Adipocyte (in vitro differentiated cells): ENCODE data around the gene STMN3.

ENCODE experiments used
- DNase-seq: peaks from one replicate; pipeline ENCODE4 v3.0.0-alpha.2; 2015; ENCODE audit warnings: low read depth
- H3K27me3 ChIP-seq: replicated peaks from 2 replicates; pipeline ENCODE4 v1.7.0; 2013; ENCODE audit warnings: mild to moderate bottlenecking, low read length, moderate library complexity; ENCODE audit not compliant: control insufficient read depth, insufficient read depth
- H3K36me3 ChIP-seq: 2 replicates; pipeline ENCODE4 v1.7.0; 2013; ENCODE audit warnings: low read length, mild to moderate bottlenecking, moderate library complexity; ENCODE audit not compliant: control insufficient read depth, insufficient read depth, severe bottlenecking
- H3K4me1 ChIP-seq: 2 replicates; pipeline ENCODE4 v1.7.0; 2013; ENCODE audit warnings: mild to moderate bottlenecking, low read length, moderate library complexity; ENCODE audit not compliant: control insufficient read depth, insufficient read depth
- H3K4me3 ChIP-seq: 2 replicates; pipeline ENCODE4 v1.7.0; 2013; ENCODE audit warnings: mild to moderate bottlenecking, low read length, moderate library complexity
- H3K9ac ChIP-seq: 2 replicates; pipeline ENCODE4 v1.7.0; 2013; ENCODE audit warnings: mild to moderate bottlenecking, low read length, moderate library complexity
- H3K9me3 ChIP-seq: 2 replicates; pipeline ENCODE4 v1.7.0; 2013; ENCODE audit warnings: mild to moderate bottlenecking, low read length, moderate library complexity; ENCODE audit not compliant: control insufficient read depth

Gene STMN3

DNA sequence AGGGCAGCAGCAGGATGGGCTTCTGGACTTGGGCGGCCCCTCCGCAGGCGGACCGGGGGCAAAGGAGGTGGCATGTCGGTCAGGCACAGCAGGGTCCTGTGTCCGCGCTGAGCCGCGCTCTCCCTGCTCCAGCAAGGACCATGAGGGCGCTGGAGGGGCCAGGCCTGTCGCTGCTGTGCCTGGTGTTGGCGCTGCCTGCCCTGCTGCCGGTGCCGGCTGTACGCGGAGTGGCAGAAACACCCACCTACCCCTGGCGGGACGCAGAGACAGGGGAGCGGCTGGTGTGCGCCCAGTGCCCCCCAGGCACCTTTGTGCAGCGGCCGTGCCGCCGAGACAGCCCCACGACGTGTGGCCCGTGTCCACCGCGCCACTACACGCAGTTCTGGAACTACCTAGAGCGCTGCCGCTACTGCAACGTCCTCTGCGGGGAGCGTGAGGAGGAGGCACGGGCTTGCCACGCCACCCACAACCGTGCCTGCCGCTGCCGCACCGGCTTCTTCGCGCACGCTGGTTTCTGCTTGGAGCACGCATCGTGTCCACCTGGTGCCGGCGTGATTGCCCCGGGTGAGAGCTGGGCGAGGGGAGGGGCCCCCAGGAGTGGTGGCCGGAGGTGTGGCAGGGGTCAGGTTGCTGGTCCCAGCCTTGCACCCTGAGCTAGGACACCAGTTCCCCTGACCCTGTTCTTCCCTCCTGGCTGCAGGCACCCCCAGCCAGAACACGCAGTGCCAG, 43.6 kb upstream of the STMN3 start, which contains the start of gene TNFRSF6B:
Gene TNFRSF6B (plus strand): TSS at position 25 of the 729 bp plus-strand sequence. CDS start 116 bp downstream, at position 141.
- no peaks in the 10 kb centered on the region for H3K36me3 ChIP-seq
- peaks cover 39% of the 10 kb centered on the region for H3K4me1 ChIP-seq
- H3K4me3 ChIP-seq: no peak within 1 kb of the TSS
- no peak for DNase-seq
- no peaks in the 10 kb centered on the region for H3K27me3 ChIP-seq
- H3K9me3 ChIP-seq: no peaks in the 10 kb centered on the region
- H3K9ac ChIP-seq: peak within 1 kb of the TSS; percentile 83

DNA sequence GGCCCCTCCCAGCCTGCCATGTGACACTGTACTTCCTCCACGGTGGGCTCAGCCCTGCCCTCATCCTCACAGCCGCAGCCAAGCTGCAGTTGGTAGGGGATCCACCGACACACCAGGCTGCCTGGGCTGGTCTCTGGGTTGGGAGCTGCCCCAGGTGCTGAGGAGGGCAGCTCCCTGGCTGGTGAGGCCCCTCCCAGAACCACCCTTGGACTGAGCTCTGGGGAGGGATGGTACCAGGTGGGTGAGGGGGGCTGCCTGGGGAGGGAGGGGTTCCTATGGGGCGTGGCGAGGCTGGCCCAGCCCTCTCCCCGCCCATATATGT, 43.0 kb upstream of the STMN3 start:
- H3K4me3 ChIP-seq: no peak overlapping the region
- H3K27me3 ChIP-seq: no peaks in the 10 kb centered on the region
- H3K9me3 ChIP-seq: no peaks in the 10 kb centered on the region
- peak overlapping the region; percentile 34 for H3K9ac ChIP-seq
- peaks cover 39% of the 10 kb centered on the region for H3K4me1 ChIP-seq
- DNase-seq: no peak
- H3K36me3 ChIP-seq: no peaks in the 10 kb centered on the region

DNA sequence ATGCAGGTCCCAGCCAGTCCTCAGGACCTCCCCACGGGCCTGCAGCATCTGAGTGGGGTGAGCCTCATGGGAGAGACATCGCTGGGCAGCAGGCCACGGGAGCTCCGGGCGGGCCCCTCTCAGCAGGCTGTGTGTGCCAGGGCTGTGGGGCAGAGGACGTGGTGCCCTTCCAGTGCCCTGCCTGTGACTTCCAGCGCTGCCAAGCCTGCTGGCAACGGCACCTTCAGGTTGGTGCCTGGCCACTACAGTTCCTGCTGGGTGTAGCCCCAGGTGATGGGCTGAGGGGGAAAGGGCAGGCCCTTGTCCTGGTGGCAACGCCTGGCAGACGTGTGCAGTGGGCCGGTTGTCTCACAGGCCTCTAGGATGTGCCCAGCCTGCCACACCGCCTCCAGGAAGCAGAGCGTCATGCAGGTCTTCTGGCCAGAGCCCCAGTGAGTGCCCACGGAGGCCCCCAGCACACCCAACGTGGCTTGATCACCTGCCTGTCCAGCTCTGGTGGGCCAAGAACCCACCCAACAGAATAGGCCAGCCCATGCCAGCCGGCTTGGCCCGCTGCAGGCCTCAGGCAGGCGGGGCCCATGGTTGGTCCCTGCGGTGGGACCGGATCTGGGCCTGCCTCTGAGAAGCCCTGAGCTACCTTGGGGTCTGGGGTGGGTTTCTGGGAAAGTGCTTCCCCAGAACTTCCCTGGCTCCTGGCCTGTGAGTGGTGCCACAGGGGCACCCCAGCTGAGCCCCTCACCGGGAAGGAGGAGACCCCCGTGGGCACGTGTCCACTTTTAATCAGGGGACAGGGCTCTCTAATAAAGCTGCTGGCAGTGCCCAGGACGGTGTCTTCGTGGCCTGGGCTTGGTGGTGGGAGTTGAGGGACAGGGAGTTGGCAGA, 42.4 kb upstream of the STMN3 start:
- no peaks in the 10 kb centered on the region for H3K9me3 ChIP-seq
- no peak for DNase-seq
- H3K4me3 ChIP-seq: no peak overlapping the region
- no peaks in the 10 kb centered on the region for H3K36me3 ChIP-seq
- H3K9ac ChIP-seq: peak overlapping the region; percentile 34
- peaks cover 39% of the 10 kb centered on the region for H3K4me1 ChIP-seq
- H3K27me3 ChIP-seq: no peaks in the 10 kb centered on the region

DNA sequence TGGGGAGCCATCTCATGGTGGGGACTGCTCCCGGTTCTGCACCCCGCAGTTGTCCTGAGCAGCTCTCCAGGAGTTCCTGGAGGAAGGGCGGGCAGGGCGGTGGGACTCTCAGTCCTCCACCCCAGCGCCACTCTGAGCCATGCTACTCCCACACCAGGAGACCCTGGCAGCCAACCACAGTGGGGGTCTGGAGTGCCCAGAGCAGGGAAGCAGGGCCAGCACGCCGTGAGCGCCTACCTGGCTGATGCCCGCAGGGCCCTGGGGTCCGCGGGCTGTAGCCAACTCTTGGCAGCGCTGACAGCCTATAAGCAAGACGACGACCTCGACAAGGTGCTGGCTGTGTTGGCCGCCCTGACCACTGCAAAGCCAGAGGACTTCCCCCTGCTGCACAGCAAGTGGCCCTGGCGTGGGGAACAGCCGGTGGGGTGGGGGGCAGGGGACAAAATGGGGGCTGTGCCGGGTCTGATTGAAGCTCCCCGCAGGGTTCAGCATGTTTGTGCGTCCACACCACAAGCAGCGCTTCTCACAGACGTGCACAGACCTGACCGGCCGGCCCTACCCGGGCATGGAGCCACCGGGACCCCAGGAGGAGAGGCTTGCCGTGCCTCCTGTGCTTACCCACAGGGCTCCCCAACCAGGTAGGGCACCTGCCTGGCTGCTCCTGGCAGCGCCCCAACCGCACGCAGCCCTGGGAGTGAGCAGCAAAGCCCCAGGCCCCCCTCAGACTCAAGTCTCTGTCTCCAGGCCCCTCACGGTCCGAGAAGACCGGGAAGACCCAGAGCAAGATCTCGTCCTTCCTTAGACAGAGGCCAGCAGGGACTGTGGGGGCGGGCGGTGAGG, 41.6 kb upstream of the STMN3 start:
- Histone ChIP-seq H3K36me3 (no peaks in the 10 kb centered on the region), H3K9ac (no peak overlapping the region), H3K27me3 (no peaks in the 10 kb centered on the region), H3K9me3 (no peaks in the 10 kb centered on the region), H3K4me1 (peaks cover 37% of the 10 kb centered on the region), H3K4me3 (no peak overlapping the region)
- no peak for DNase-seq

DNA sequence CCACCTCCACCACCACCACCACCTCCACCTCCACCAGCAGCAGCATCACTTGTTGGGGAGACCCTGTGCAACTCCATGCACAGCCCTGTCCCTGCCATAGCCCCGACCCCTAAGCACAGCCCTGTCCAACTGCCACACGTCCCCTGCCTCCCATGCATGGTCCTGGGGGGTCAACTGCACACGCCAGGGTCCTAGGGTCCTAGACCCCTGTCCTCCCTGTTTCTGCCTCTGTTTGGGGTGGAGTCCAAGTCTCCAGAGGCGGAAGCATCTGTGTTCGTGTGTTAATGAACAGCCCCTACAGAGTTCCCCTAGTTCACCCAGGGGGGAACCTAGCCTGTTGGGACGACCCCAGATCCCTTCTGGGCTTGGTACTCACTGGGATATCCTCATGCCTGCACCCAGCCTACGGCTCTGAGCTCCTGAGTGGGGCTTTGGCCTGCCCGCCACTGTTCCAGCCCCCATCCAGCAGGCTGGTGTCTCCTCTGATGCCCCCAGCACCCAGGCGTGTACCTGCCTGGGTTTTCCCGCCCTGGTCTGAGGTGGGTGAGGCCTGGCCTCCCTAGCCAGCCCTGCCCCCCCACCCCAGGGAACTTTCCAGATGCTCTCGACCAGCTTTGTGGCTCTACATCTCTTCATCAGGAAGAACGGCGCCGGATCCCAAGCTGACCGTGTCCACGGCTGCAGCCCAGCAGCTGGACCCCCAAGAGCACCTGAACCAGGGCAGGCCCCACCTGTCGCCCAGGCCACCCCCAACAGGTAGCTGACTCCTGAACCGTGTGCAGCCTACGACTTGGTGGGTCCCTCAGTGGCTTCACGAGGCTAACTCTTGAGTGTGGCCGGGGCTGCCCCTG, 40.7 kb upstream of the STMN3 start:
- DNase-seq: no peak
- Histone ChIP-seq H3K9me3 (no peaks in the 10 kb centered on the region), H3K4me1 (peaks cover 29% of the 10 kb centered on the region), H3K36me3 (no peaks in the 10 kb centered on the region), H3K9ac (no peak overlapping the region), H3K27me3 (no peaks in the 10 kb centered on the region), H3K4me3 (no peak overlapping the region)

DNA sequence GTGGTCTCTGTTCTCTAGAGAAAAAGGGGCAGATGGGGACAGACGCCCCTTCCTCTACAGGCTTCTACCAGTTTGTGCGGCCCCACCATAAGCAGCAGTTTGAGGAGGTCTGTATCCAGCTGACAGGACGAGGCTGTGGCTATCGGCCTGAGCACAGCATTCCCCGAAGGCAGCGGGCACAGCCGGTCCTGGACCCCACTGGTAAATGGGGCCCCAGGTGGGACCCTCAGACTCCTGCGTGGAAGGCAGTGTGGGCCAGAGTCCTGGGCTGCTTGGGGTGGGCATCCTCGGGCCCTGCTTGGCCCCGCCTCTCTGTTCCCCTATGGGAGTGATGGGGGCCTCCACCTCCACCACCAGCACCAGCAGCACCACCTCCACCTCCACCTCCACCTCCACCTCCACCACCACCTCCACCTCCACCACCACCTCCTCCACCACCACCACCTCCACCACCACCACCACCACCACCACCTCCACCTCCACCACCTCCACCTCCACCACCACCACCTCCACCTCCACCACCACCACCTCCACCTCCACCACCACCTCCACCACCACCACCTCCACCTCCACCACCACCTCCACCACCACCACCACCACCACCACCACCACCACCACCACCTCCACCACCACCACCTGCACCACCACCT, 40.0 kb upstream of the STMN3 start:
- no peak overlapping the region for H3K9ac ChIP-seq
- H3K27me3 ChIP-seq: no peaks in the 10 kb centered on the region
- H3K9me3 ChIP-seq: no peaks in the 10 kb centered on the region
- no peak for DNase-seq
- H3K36me3 ChIP-seq: no peaks in the 10 kb centered on the region
- peaks cover 21% of the 10 kb centered on the region for H3K4me1 ChIP-seq
- no peak overlapping the region for H3K4me3 ChIP-seq

DNA sequence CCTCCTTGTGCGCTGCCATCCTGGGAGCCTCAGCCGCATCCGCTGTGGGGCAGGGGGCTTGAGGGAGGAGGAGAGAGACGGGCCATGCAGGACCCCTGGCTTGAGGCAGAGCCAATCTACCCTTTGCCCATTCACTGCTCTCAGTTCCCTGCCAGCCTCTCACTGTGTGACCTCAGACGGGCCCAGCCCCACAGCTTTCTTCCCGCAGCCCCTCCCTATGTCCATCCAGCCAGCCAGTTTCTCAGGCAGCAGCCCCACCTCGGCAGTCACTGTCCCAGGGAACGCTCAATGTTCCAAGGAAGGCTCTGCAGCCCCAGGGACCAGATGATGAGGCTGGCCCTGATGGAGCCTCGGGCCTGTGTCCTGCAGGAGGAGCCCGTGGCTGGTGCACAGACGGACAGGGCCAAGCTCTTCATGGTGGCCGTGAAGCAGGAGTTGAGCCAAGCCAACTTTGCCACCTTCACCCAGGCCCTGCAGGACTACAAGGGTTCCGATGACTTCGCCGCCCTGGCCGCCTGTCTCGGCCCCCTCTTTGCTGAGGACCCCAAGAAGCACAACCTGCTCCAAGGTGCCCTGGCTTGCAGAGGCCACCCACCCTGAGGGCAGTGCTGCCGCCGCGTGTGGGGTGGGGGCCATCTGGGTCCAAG, 39.3 kb upstream of the STMN3 start:
- Histone ChIP-seq H3K27me3 (no peaks in the 10 kb centered on the region), H3K4me3 (no peak overlapping the region), H3K9ac (no peak overlapping the region), H3K36me3 (no peaks in the 10 kb centered on the region), H3K9me3 (no peaks in the 10 kb centered on the region), H3K4me1 (peaks cover 20% of the 10 kb centered on the region)
- peak; percentile 23 for DNase-seq

- Histone ChIP-seq H3K9ac (no peak overlapping the region), H3K9me3 (no peaks in the 10 kb centered on the region), H3K27me3 (no peaks in the 10 kb centered on the region), H3K4me3 (no peak overlapping the region), H3K4me1 (peaks cover 20% of the 10 kb centered on the region), H3K36me3 (no peaks in the 10 kb centered on the region)
- DNase-seq: no peak
Measured at GRCh38 chr20:63691711-63692435, 38.6 kb upstream of the STMN3 start.

DNA sequence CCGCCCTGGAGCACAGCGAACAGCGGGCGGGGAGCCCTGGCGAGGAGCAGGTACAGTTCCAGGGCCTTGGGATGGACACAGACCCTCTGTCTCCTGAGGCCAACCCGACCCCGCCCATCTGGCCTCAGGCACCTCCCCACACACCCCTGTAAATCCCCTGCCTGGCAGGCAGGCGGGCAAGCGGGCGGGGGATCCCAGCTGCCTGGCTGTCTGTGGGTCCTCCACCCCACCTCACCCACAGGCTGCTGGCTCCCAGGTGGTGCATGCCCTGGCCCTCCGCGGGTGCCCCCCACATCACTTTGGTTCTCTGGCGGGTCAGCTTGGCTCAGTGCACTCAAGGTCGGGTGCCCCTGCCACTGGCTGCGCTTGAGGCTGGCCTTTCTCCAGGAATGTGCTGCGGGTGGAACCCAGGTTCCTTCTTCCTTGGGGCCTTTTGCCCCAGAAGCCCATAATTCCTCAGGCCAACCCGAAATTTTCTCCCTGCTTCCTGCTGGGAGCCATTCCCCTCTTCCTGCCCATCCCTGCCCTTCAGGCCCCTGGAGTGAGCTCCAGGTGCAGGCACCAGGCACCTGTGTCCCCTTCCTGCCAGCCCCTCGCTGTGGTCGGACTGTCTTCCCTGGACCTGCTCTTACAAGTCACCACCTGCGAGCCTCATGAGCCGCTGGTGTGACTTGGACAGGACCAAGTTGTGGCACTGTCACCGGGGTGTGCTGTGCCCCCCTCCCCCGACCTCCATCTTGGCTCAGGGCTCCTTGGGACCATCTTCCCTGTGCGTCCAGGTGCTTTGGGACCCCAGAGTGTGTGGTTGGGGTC, 37.9 kb upstream of the STMN3 start:
- Histone ChIP-seq H3K27me3 (no peaks in the 10 kb centered on the region), H3K4me3 (no peak overlapping the region), H3K4me1 (peaks cover 23% of the 10 kb centered on the region), H3K36me3 (no peaks in the 10 kb centered on the region), H3K9ac (no peak overlapping the region), H3K9me3 (no peaks in the 10 kb centered on the region)
- DNase-seq: no peak
